ENCODE measurements around the gene KCNH8.

DNA sequence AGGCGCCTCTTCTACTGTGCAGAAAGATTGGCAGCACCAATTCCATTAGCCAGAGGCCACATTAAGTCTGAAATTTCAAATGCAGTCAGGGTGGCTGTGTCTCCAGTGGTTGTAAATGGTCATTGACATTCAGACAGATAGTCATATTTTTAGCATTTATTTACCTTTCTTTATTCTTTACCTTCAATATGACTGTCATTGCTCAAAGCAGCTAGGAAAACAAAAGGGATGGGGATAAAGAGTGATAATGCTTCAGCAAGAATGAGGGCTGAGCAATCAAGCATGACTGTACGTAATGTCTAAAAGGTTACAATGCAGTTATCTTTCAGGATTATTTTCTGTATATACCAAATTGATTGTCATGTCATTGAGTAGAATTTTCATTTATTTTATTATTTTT is 425.3 kb downstream of the KCNH8 start:
- TF ChIP-seq POLR2A (IDR thresholded peaks at IDR 0.05; ENCODE audit: low read depth, low read length) (no peak), TAF1 (IDR thresholded peaks at IDR 0.05; ENCODE audit: low read depth, low read length) (no peak), POLR2AphosphoS5 (IDR thresholded peaks at IDR 0.05; ENCODE audit: low read depth, low read length) (no peak)
